ENCODE measurements around the gene LRRC8E.

DNA sequence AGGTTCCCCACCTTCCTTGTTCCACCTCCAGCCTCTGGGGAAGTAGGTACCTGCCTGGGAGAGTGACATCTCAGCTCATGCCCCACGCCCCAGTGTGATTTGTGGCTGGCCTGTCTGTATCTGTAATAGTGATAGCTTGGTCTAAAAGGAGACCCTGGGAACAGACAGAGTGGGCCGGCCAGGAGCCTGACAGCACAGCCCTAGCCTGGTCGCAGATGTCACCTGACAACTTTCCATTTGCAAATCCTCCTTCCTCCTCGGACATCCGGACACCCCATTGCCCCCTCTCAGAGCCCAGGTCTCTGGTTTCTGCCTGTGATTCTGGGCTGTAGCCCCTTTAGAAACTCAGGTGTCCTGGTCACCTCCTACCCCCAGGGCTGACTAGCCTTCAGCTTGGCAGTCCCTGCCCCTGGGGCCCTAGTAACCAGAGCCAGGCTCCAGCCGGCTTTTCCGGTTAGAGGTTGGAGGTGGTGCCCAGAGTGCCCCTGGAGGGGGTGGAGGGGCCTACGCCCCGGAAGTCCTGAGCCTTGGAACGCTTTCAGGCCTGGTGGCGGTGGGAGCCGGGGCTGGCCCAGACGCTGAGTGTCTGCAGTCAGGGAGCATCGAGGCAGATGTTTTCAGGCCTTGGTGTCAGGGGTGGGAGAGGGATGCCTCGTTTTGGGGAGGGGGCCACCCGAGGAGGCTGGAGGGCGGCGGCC is 6.5 kb downstream of the LRRC8E start:
- TF ChIP-seq, protein P1, sequence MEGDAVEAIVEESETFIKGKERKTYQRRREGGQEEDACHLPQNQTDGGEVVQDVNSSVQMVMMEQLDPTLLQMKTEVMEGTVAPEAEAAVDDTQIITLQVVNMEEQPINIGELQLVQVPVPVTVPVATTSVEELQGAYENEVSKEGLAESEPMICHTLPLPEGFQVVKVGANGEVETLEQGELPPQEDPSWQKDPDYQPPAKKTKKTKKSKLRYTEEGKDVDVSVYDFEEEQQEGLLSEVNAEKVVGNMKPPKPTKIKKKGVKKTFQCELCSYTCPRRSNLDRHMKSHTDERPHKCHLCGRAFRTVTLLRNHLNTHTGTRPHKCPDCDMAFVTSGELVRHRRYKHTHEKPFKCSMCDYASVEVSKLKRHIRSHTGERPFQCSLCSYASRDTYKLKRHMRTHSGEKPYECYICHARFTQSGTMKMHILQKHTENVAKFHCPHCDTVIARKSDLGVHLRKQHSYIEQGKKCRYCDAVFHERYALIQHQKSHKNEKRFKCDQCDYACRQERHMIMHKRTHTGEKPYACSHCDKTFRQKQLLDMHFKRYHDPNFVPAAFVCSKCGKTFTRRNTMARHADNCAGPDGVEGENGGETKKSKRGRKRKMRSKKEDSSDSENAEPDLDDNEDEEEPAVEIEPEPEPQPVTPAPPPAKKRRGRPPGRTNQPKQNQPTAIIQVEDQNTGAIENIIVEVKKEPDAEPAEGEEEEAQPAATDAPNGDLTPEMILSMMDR (IDR thresholded peaks at IDR 0.05) = no peak
- no peak for TF ChIP-seq POLR2A (IDR thresholded peaks at IDR 0.05)
